ENCODE data around the gene TAGAP. TPM values are rescaled to one million over a fixed set of nuclear protein-coding genes. Genes with fewer than 3 reads are reported as not detected.

TAGAP gene
- polyA plus RNA-seq, 5 donors = 0.90 to 1.9 (median 1.8) TPM

Other genes starting within 250 kb of the TAGAP start
- gene EZR, start 225.6 kb downstream of the TAGAP start, polyA plus RNA-seq (ENCODE audit: insufficient read depth in 1 of 5, insufficient read length in 5 of 5, low replicate concordance in 1 of 5) = 100 to 1,000 TPM; 143 to 172 (median 149) TPM
- 10 to 100 TPM in 3 of 5 donors, 1 to 10 TPM in 2; 7.8 to 12.6 (median 10.2) TPM for gene RSPH3, start 44.8 kb downstream of the TAGAP start, polyA plus RNA-seq (ENCODE audit: insufficient read depth in 1 of 5, insufficient read length in 5 of 5, low replicate concordance in 1 of 5)
- 1 to 10 TPM; 5.6 to 8.2 (median 6.7) TPM for gene FNDC1, start 124.4 kb upstream of the TAGAP start, polyA plus RNA-seq (ENCODE audit: insufficient read depth in 1 of 5, insufficient read length in 5 of 5, low replicate concordance in 1 of 5)